Progenitor cell of endocrine pancreas (in vitro differentiated cells): Measurements from ENCODE around the gene THSD7A. TPM values are rescaled to one million over a fixed set of nuclear protein-coding genes. Genes with fewer than 3 reads are reported as not detected.

Experiments used
- DNase-seq: peaks from one replicate; pipeline ENCODE4 v3.0.0; 2021; ENCODE audit warnings: low spot score; ENCODE audit not compliant: unreplicated experiment
- H3K27ac Mint-ChIP-seq: 2 replicates; pipeline ENCODE4 v1.8.0; 2021; ENCODE audit warnings: mild to moderate bottlenecking, moderate library complexity, mixed read lengths
- H3K27me3 Mint-ChIP-seq: 2 replicates; pipeline ENCODE4 v1.8.0; 2021; ENCODE audit warnings: mixed read lengths
- H3K36me3 Mint-ChIP-seq: 2 replicates; pipeline ENCODE4 v1.8.0; 2022; ENCODE audit warnings: mixed read lengths; ENCODE audit not compliant: insufficient read depth
- H3K4me1 Mint-ChIP-seq: 2 replicates; pipeline ENCODE4 v1.8.0; 2021; ENCODE audit warnings: low read depth, mixed read lengths
- H3K4me3 Mint-ChIP-seq: 2 replicates; pipeline ENCODE4 v1.8.0; 2021; ENCODE audit warnings: low read depth, mild to moderate bottlenecking, moderate library complexity, mixed read lengths
- H3K9me3 Mint-ChIP-seq: 2 replicates; pipeline ENCODE4 v1.8.0; 2021; ENCODE audit warnings: low read depth, mixed read lengths
- total RNA-seq: library from RNA; stranded (reverse); gene quantifications from 2 replicates; pipeline ENCODE4 v1.2.1, GENCODE V29; 2021
- TF ChIP-seq, protein P1 (sequence below): fragments of 200-600 bp; sonication (generic); IDR thresholded peaks from one replicate; pipeline ENCODE4 v1.5.0; 2021; ENCODE audit warnings: antibody characterized with exemption, mild to moderate bottlenecking; ENCODE audit not compliant: unreplicated experiment

The THSD7A gene
- total RNA-seq, 1 donor from 2014 or later = 4.7 TPM

DNA sequence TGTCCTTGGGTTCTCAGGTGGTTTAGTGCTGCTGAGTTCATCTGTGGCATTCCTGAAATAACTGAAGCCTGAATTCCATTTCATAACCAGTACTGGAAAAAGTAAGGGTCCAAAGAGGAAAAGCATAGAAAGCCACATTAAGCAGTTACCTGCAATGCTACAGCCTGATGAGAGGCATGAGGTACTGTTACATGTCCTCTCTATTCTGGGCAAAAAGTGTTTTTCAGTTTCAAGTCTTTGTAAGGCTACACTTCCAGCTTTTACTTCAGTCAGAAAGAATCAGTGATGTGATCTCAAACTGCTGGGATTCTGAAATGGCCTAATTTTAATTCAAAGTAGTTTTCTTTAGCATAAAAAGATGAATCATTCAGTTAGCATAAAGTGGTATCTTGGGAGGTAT is 488.9 kb downstream of the THSD7A start:
- Mint-ChIP-seq H3K36me3 (no peaks in the 10 kb centered on the region), H3K27me3 (peaks cover 3% of the 10 kb centered on the region), H3K4me1 (peaks cover 8% of the 10 kb centered on the region), H3K27ac (no peak overlapping the region), H3K4me3 (no peak overlapping the region), H3K9me3 (no peaks in the 10 kb centered on the region)
- DNase-seq = no peak
- TF ChIP-seq, protein P1, sequence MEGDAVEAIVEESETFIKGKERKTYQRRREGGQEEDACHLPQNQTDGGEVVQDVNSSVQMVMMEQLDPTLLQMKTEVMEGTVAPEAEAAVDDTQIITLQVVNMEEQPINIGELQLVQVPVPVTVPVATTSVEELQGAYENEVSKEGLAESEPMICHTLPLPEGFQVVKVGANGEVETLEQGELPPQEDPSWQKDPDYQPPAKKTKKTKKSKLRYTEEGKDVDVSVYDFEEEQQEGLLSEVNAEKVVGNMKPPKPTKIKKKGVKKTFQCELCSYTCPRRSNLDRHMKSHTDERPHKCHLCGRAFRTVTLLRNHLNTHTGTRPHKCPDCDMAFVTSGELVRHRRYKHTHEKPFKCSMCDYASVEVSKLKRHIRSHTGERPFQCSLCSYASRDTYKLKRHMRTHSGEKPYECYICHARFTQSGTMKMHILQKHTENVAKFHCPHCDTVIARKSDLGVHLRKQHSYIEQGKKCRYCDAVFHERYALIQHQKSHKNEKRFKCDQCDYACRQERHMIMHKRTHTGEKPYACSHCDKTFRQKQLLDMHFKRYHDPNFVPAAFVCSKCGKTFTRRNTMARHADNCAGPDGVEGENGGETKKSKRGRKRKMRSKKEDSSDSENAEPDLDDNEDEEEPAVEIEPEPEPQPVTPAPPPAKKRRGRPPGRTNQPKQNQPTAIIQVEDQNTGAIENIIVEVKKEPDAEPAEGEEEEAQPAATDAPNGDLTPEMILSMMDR = no peak

DNA sequence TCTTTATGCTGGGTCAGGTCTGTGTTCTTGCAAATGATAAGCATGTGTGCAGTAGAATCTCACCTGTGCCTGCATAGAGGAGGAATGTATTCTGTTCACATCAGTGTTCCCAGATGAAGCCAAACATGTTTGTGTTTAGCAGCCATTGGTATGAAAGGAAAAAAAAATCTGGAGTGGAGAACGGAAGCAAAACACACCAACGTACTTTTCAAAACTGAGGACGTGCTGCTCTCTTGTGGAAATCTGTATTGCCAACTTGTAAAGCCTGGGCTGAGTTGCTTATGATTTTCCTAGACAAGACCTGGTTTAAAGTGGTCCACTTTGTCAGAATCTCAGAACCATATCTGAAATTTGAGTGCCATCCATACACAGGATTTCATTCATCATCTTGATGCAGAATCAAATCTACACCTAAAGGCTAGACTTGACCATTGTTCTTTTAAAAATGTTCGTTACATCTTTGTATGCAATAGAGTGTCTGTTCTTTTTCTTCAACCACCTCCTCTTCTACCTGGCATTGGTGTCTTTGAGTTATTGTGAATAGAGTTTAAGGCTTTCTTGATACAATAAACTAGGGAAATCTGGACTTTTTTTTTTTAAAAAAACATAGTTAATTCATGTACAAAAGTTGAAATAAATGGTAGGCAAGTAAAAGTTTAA is 490.6 kb downstream of the THSD7A start:
- peaks cover 8% of the 10 kb centered on the region for H3K4me1 Mint-ChIP-seq
- no peak overlapping the region for H3K4me3 Mint-ChIP-seq
- TF ChIP-seq, protein P1 = peak; percentile 46
- no peak for DNase-seq
- H3K36me3 Mint-ChIP-seq = no peaks in the 10 kb centered on the region
- no peak overlapping the region for H3K27ac Mint-ChIP-seq
- no peaks in the 10 kb centered on the region for H3K9me3 Mint-ChIP-seq
- peaks cover 3% of the 10 kb centered on the region for H3K27me3 Mint-ChIP-seq

DNA sequence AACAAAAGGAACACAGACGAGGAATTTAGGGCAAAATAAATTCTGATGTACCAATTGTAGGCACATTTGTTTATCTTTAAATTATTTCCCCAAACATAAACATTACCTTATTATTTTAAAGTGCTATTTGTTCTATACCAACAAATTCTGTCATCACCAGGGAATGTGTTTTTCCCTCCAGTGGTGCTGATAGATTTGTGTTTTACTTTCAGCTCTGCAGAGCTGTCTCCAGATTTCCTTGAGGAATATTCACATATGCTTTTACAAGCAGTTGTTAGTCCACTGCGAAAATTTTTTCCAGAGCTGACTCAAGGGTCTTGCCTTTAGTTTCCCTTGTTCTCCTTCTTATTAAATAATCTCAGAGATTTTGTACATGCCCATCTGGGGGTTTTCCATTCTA is 495.6 kb downstream of the THSD7A start:
- Mint-ChIP-seq H3K4me3 (no peak overlapping the region), H3K4me1 (peaks cover 1% of the 10 kb centered on the region), H3K9me3 (no peaks in the 10 kb centered on the region), H3K27me3 (no peaks in the 10 kb centered on the region), H3K27ac (no peak overlapping the region), H3K36me3 (no peaks in the 10 kb centered on the region)
- TF ChIP-seq, protein P1 = no peak
- DNase-seq = no peak

DNA sequence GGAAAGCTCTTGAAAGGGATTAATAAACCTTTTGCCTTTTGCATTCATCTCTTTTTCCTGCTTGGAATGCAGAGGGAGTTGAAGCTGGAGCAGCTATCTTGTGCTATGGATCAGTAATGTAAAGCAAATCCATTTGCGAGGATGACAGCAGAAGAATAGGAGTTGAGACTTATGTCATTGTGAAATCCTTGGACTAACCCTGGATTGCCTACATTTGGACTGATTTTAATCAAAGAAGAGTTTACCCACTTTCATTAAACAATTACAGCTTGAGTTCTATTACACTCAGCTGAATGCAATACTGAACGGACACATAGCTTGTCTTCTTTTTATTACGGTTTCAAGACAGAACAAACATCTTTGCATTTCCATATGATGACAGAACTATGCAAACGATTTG is 496.1 kb downstream of the THSD7A start:
- no peaks in the 10 kb centered on the region for H3K9me3 Mint-ChIP-seq

DNA sequence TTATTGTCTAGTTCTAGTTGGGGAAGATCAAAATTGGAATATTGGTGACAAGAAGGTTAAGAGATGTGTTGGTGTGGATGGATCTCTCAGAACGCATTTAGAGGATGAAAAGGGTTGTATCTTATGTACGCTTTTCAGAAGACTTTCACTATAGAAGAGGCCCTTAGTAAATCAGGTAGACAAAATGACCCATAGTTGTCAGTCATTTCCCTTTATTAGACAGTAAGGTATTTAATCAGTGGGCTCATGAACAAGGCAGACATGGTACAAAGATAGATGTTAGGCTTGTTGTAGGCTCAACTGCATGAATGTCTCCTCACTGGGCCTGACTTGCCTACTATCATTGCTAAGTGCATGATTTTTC is 499.2 kb downstream of the THSD7A start:
- no peak overlapping the region for H3K27ac Mint-ChIP-seq
- no peaks in the 10 kb centered on the region for H3K27me3 Mint-ChIP-seq
- no peaks in the 10 kb centered on the region for H3K9me3 Mint-ChIP-seq

More for the DNA sequence above, 496.1 kb downstream of the THSD7A start:
- no peak for DNase-seq
- Mint-ChIP-seq H3K4me1 (no peaks in the 10 kb centered on the region), H3K27ac (no peak overlapping the region), H3K27me3 (no peaks in the 10 kb centered on the region), H3K4me3 (no peak overlapping the region), H3K36me3 (no peaks in the 10 kb centered on the region)
- TF ChIP-seq, protein P1 = no peak

More for the DNA sequence above, 499.2 kb downstream of the THSD7A start:
- Mint-ChIP-seq H3K36me3 (no peaks in the 10 kb centered on the region), H3K4me1 (no peaks in the 10 kb centered on the region), H3K4me3 (no peak overlapping the region)
- TF ChIP-seq, protein P1 = no peak
- no peak for DNase-seq
